VCaP (cell line): Measurements from ENCODE around the gene DUSP2.

Source experiments
- H3K27ac ChIP-seq: fragments of 450-650 bp; 2 replicates; pipeline ENCODE4 v1.5.1; 2017
- TF ChIP-seq, protein P1 (sequence below): fragments of 450-650 bp; conservative IDR thresholded peaks from 2 replicates; pipeline ENCODE4 v1.5.1; 2017; ENCODE audit warnings: mild to moderate bottlenecking, moderate library complexity

DUSP2 gene

GRCh38 chr2:96093528-96093927 lies 51.7 kb downstream of the DUSP2 start:
- no peak overlapping the region for H3K27ac ChIP-seq
- TF ChIP-seq, protein P1, sequence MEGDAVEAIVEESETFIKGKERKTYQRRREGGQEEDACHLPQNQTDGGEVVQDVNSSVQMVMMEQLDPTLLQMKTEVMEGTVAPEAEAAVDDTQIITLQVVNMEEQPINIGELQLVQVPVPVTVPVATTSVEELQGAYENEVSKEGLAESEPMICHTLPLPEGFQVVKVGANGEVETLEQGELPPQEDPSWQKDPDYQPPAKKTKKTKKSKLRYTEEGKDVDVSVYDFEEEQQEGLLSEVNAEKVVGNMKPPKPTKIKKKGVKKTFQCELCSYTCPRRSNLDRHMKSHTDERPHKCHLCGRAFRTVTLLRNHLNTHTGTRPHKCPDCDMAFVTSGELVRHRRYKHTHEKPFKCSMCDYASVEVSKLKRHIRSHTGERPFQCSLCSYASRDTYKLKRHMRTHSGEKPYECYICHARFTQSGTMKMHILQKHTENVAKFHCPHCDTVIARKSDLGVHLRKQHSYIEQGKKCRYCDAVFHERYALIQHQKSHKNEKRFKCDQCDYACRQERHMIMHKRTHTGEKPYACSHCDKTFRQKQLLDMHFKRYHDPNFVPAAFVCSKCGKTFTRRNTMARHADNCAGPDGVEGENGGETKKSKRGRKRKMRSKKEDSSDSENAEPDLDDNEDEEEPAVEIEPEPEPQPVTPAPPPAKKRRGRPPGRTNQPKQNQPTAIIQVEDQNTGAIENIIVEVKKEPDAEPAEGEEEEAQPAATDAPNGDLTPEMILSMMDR, result no peak
